K562 (cell line): Measurements from ENCODE around the gene POLRMT.

ENCODE experiments used
- CHD7 ChIP-seq: fragments of 200-600 bp; sonication (generic); IDR thresholded peaks from one replicate; pipeline ENCODE4 v1.6.1; 2012; ENCODE audit warnings: mild to moderate bottlenecking, low read depth, low read length, inconsistent platforms
- DLX4 ChIP-seq: fragments of 250-450 bp; sonication (Bioruptor Pico); IDR thresholded peaks from 2 replicates; pipeline ENCODE4 v1.6.1; 2021; ENCODE audit warnings: mild to moderate bottlenecking
- MAFF ChIP-seq: IDR thresholded peaks from 2 replicates; pipeline ENCODE4 v1.6.1; 2012; ENCODE audit warnings: low read length, improper control_type of control experiment
- MBD1 ChIP-seq: fragments of 250-450 bp; sonication (Bioruptor Pico); IDR thresholded peaks from 2 replicates; pipeline ENCODE4 v1.8.0; 2022; ENCODE audit warnings: inconsistent platforms
- NFIC ChIP-seq: fragments of 450-650 bp; IDR thresholded peaks from 2 replicates; pipeline ENCODE4 v1.6.1; 2017; ENCODE audit warnings: mild to moderate bottlenecking, inconsistent platforms
- TFAP4 ChIP-seq: sonication (generic); formaldehyde crosslinking; IDR thresholded peaks from 2 replicates; pipeline ENCODE4 v1.8.0; 2022; ENCODE audit warnings: missing genetic modification reagents, mild to moderate bottlenecking, moderate library complexity, borderline replicate concordance
- TF ChIP-seq, protein P1 (sequence below), 3 experiments: IDR thresholded peaks in 2 of 3; conservative IDR thresholded peaks in 1 of 3; 2 replicates each; pipeline ENCODE4 v1.5.1; 2011 to 2012; ENCODE audit warnings: low read length in 3 of 3, mild to moderate bottlenecking in 3 of 3, control low read depth in 2 of 3, improper control_type of control experiment in 1 of 3, inconsistent platforms in 1 of 3, low read depth in 1 of 3, mixed read lengths in 1 of 3, moderate library complexity in 1 of 3; ENCODE audit not compliant: insufficient read depth in 2 of 3

DNA sequence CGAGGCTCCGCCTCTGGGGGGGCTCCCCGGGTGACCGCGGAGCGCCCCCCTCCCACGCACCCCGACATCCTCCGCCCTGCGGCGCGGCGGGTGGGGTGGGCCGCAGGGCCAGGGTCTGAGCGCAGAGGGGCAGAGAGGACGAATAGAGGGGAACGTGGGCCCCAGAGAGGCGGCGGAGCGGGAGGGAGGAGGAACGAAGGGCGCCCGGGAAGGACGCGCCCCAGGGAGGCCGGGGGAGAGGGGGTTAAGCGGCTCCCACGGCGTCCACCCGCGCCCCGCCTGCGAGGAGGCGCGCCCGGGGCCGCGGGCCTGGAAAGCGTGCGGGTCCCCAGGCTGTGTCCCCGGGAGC, 42.6 kb downstream of the POLRMT start:
- TF ChIP-seq TFAP4 (CRISPR knock-in tag) = no peak
- TF ChIP-seq CHD7 = no peak
- no peak for TF ChIP-seq NFIC
- TF ChIP-seq, protein P1, sequence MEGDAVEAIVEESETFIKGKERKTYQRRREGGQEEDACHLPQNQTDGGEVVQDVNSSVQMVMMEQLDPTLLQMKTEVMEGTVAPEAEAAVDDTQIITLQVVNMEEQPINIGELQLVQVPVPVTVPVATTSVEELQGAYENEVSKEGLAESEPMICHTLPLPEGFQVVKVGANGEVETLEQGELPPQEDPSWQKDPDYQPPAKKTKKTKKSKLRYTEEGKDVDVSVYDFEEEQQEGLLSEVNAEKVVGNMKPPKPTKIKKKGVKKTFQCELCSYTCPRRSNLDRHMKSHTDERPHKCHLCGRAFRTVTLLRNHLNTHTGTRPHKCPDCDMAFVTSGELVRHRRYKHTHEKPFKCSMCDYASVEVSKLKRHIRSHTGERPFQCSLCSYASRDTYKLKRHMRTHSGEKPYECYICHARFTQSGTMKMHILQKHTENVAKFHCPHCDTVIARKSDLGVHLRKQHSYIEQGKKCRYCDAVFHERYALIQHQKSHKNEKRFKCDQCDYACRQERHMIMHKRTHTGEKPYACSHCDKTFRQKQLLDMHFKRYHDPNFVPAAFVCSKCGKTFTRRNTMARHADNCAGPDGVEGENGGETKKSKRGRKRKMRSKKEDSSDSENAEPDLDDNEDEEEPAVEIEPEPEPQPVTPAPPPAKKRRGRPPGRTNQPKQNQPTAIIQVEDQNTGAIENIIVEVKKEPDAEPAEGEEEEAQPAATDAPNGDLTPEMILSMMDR (IDR thresholded peaks at IDR 0.05 in 2 of 3, conservative IDR thresholded peaks at IDR 0.05 in 1 of 3; ENCODE audit: insufficient read depth in 2 of 3, low read depth in 1 of 3, low read length in 3 of 3) = no peak
- TF ChIP-seq DLX4 (CRISPR knock-in tag) = no peak
- TF ChIP-seq MAFF = no peak
- no peak for TF ChIP-seq MBD1 (CRISPR knock-in tag)
